HEK293T (cell line): ENCODE measurements around the gene DNM1L.

Source experiments
- CTCF ChIA-PET: fragments of 350-600 bp; formaldehyde crosslinking; extraction: SDS; loops from one replicate; lab custom pipeline; 2021; ENCODE audit warnings: antibody characterized with exemption, inconsistent platforms; lab: Yijun Ruan, JAX
- POLR2A ChIA-PET: fragments of 350-600 bp; formaldehyde crosslinking; extraction: SDS; loops from one replicate; lab custom pipeline; 2020; ENCODE audit warnings: antibody characterized with exemption, inconsistent platforms; lab: Yijun Ruan, JAX
- DNase-seq: peaks from one replicate; pipeline ENCODE4 v3.0.0; 2012; ENCODE audit warnings: mixed read lengths; ENCODE audit errors: extremely low spot score
- ARNT ChIP-seq: fragments of 450-650 bp; IDR thresholded peaks from 2 replicates; pipeline ENCODE4 v1.6.1; 2017; ENCODE audit warnings: mild to moderate bottlenecking
- BHLHE40 ChIP-seq: fragments of 450-650 bp; IDR thresholded peaks from 2 replicates; pipeline ENCODE4 v1.6.1; 2016; ENCODE audit warnings: mild to moderate bottlenecking, moderate library complexity, borderline replicate concordance
- CTBP1 ChIP-seq: fragments of 450-650 bp; IDR thresholded peaks from 2 replicates; pipeline ENCODE4 v1.6.1; 2016; ENCODE audit warnings: borderline replicate concordance
- ELF4 ChIP-seq: fragments of 450-650 bp; IDR thresholded peaks from 2 replicates; pipeline ENCODE4 v1.6.1; 2017; ENCODE audit warnings: antibody characterized with exemption
- FOXA1 ChIP-seq: fragments of 450-650 bp; IDR thresholded peaks from 2 replicates; pipeline ENCODE4 v1.6.1; 2016; ENCODE audit warnings: mild to moderate bottlenecking
- FOXK2 ChIP-seq: fragments of 450-650 bp; IDR thresholded peaks from 2 replicates; pipeline ENCODE4 v1.6.1; 2016; ENCODE audit warnings: mild to moderate bottlenecking
- FOXM1 ChIP-seq: fragments of 450-650 bp; IDR thresholded peaks from 2 replicates; pipeline ENCODE4 v1.6.1; 2017; ENCODE audit warnings: mild to moderate bottlenecking, borderline replicate concordance
- HDGF ChIP-seq: fragments of 450-650 bp; IDR thresholded peaks from 2 replicates; pipeline ENCODE4 v1.6.1; 2017; ENCODE audit warnings: antibody characterized with exemption, borderline replicate concordance
- L3MBTL2 ChIP-seq: fragments of 450-650 bp; conservative IDR thresholded peaks from 2 replicates; pipeline ENCODE4 v1.6.1; 2016; ENCODE audit warnings: mild to moderate bottlenecking
- LEF1 ChIP-seq: fragments of 450-650 bp; IDR thresholded peaks from 2 replicates; pipeline ENCODE4 v1.6.1; 2017; ENCODE audit warnings: mild to moderate bottlenecking, borderline replicate concordance
- NFRKB ChIP-seq: fragments of 450-650 bp; IDR thresholded peaks from 2 replicates; pipeline ENCODE4 v1.6.1; 2016; ENCODE audit warnings: mild to moderate bottlenecking, moderate library complexity
- SP1 ChIP-seq: fragments of 450-650 bp; IDR thresholded peaks from 2 replicates; pipeline ENCODE4 v1.6.1; 2017
- SUZ12 ChIP-seq: fragments of 450-650 bp; IDR thresholded peaks from 2 replicates; pipeline ENCODE4 v1.6.1; 2016; ENCODE audit warnings: mild to moderate bottlenecking
- TARDBP ChIP-seq: fragments of 450-650 bp; IDR thresholded peaks from 2 replicates; pipeline ENCODE4 v1.6.1; 2016
- ZNF384 ChIP-seq: fragments of 450-650 bp; IDR thresholded peaks from 2 replicates; pipeline ENCODE4 v1.6.1; 2016
- TF ChIP-seq, protein P1 (sequence below): fragments of 450-650 bp; IDR thresholded peaks from 2 replicates; pipeline ENCODE4 v1.6.1; 2016

DNM1L gene

DNA sequence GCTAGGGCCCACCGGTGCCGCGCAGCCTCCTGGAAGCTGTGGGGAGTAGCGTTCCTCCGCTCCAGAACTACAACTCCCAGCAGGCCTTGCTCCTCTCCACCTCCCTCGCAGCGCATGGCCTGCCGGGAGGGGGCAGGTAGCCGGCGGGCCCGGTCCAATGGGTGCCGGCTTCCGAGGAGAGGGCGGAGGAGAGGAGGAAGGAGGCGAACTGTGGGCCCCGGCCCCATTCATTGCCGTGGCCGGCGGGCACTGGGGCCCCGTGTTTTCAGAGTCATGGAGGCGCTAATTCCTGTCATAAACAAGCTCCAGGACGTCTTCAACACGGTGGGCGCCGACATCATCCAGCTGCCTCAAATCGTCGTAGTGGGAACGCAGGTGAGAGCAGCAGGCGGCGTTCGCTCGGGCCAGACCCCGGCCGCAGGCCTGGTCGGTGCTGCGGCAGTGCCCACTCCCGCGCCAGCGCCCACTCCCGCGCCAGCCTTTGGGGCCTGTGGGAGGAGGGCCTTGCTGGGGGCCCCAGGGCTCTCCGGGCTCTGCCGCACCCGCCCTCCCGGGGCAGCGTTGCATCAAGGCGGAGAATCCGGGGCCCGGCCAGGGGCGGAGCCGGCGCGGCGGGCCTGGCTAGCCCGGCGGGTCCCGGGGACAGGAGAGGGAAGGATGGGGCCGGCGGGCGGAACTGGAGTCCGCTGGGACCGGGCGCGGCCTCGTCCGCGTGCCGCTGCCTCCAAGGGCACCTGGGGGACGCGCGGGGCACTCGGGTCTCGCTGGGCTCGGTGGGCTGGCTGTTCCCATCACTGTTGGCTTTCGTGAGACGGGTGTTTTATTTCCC is at the start of gene DNM1L:
Gene DNM1L, plus strand, starts transcription at position 211 of the 829 bp plus-strand sequence. Its CDS starts 63 bp downstream, at position 274.
- peak; percentile 95 for DNase-seq
- peak; percentile 85 for TF ChIP-seq SUZ12
- 0 out of 2 replicates have a peak, but pooled peaks have one; percentile 64 for TF ChIP-seq ELF4
- TF ChIP-seq ZNF384: no peak
- TF ChIP-seq HDGF: 0 out of 2 replicates have a peak, but pooled peaks have one; percentile 83
- no peak for TF ChIP-seq ARNT
- peak; percentile 17; the same call in 1 of the 2 replicates for TF ChIP-seq LEF1
- TF ChIP-seq SP1: no peak
- TF ChIP-seq CTBP1: no peak
- peak; percentile 12; the same call in 1 of the 2 replicates for TF ChIP-seq L3MBTL2
- TF ChIP-seq BHLHE40: no peak
- ChIA-PET CTCF (interaction anchor here (0.8 kb wide), 1 partner anchor 1026 kb away, joined by 3 read pairs; no protein-coding TSS in a partner anchor), POLR2A (interaction anchor here (0.7 to 1.3 kb wide), 7 partner anchors 10 to 280 kb away, joined by 3 to 8 read pairs (median 5); partner anchors contain the start of genes FGD4 and YARS2)

GRCh38 chr12:32641287-32641901 is 37.7 kb upstream of the DNM1L start:
- no peak for DNase-seq
- no peak for TF ChIP-seq FOXK2
- TF ChIP-seq L3MBTL2: no peak
- TF ChIP-seq TARDBP: no peak
- no peak for TF ChIP-seq BHLHE40
- TF ChIP-seq, protein P1, sequence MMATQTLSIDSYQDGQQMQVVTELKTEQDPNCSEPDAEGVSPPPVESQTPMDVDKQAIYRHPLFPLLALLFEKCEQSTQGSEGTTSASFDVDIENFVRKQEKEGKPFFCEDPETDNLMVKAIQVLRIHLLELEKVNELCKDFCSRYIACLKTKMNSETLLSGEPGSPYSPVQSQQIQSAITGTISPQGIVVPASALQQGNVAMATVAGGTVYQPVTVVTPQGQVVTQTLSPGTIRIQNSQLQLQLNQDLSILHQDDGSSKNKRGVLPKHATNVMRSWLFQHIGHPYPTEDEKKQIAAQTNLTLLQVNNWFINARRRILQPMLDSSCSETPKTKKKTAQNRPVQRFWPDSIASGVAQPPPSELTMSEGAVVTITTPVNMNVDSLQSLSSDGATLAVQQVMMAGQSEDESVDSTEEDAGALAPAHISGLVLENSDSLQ: no peak
- TF ChIP-seq HDGF: no peak
- TF ChIP-seq LEF1: no peak
- TF ChIP-seq NFRKB: no peak
- TF ChIP-seq SUZ12: no peak
- no peak for TF ChIP-seq SP1
- no peak for TF ChIP-seq FOXM1
- no peak for TF ChIP-seq CTBP1
- no peak for TF ChIP-seq ARNT
- POLR2A ChIA-PET: no interaction called here
- CTCF ChIA-PET: no interaction called here

DNA sequence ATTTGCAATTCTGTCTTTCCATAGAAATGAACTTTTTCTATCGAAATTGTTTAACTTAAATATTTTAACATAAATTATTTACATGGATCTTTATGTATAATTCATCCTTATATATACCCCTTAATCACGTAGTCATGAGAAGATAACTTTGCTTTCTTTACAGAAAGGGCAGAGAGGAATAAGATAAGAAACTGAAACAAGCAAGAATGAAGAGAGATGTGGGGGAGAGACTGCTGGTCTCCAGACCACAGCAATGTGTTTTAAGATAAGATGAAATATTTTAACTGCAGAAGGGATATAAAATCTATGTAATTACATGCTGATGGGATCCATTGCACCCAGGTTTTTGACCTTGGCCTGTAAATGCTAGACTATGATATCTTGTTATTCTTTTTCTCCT is 34.7 kb upstream of the DNM1L start:
- no peak for DNase-seq
- ChIA-PET POLR2A (no interaction called here), CTCF (no interaction called here)
- TF ChIP-seq L3MBTL2: no peak
- no peak for TF ChIP-seq FOXM1
- TF ChIP-seq ELF4: no peak
- TF ChIP-seq LEF1: no peak
- no peak for TF ChIP-seq FOXK2
- TF ChIP-seq HDGF: no peak
- no peak for TF ChIP-seq NFRKB
- no peak for TF ChIP-seq SUZ12
- TF ChIP-seq, protein P1: no peak
- TF ChIP-seq SP1: no peak
- no peak for TF ChIP-seq FOXA1
- TF ChIP-seq BHLHE40: no peak
- TF ChIP-seq ZNF384: no peak
- TF ChIP-seq ARNT: no peak
- no peak for TF ChIP-seq CTBP1

DNA sequence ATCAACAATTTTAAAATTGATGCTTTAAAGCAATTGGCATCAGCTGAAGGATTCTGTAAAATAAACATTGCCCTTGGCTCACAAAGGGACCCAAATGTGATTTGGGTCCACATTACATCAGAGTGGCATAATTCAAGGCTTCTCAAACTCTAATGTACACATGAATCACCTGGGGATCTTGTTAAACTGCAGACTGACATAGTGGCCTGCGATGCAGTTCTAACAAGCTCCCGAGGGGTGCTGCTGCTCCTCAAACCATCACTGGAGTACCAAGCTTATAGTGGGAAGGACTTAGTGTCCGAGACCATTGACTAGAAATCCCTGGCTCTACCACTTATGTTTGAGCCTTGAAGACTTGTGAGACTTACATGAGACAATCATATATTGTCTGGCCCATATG is 31.8 kb upstream of the DNM1L start:
- ChIA-PET CTCF (interaction anchor here (0.6 to 1.6 kb wide), 3 partner anchors 10 to 273 kb away, joined by 3 to 5 read pairs (median 4); no protein-coding TSS in a partner anchor), POLR2A (no interaction called here)
- no peak for DNase-seq
- TF ChIP-seq FOXA1: no peak
- TF ChIP-seq BHLHE40: no peak
- TF ChIP-seq FOXM1: no peak
- no peak for TF ChIP-seq LEF1
- no peak for TF ChIP-seq ELF4
- no peak for TF ChIP-seq TARDBP
- TF ChIP-seq CTBP1: no peak
- no peak for TF ChIP-seq ARNT
- TF ChIP-seq NFRKB: no peak
- no peak for TF ChIP-seq SP1
- TF ChIP-seq L3MBTL2: no peak
- no peak for TF ChIP-seq HDGF
- TF ChIP-seq, protein P1: no peak
- no peak for TF ChIP-seq FOXK2
- TF ChIP-seq ZNF384: no peak
- no peak for TF ChIP-seq SUZ12

- DNase-seq: no peak
- CTCF ChIA-PET: no interaction called here
- POLR2A ChIA-PET: no interaction called here
- no peak for TF ChIP-seq ARNT
- no peak for TF ChIP-seq L3MBTL2
- TF ChIP-seq BHLHE40: no peak
- TF ChIP-seq FOXA1: no peak
Measured at GRCh38 chr12:32650508-32650907, 28.6 kb upstream of the DNM1L start.
